SJSA1 (cell line): ENCODE measurements around the gene S100P. TPM values are rescaled to one million over a fixed set of nuclear protein-coding genes. Genes with fewer than 3 reads are reported as not detected.
"Not testable (repeated sequence)": the region's sequence is repeated elsewhere in the genome, so short reads cannot be mapped to it uniquely, and the experiment has no call there.

Source experiments
- DNase-seq, 2 experiments: peaks; one replicate each; pipeline ENCODE4 v3.0.0-alpha.2; 2015 to 2020; ENCODE audit warnings: low spot score in 2 of 2, low read depth in 1 of 2
- H3K27ac ChIP-seq: fragments of 250-450 bp; sonication (Bioruptor Pico); 2 replicates; pipeline ENCODE4 v1.5.1; 2020; ENCODE audit warnings: mild to moderate bottlenecking, moderate library complexity
- H3K27me3 ChIP-seq: fragments of 250-450 bp; sonication (Bioruptor Pico); replicated peaks from 2 replicates; pipeline ENCODE4 v1.5.1; 2020; ENCODE audit warnings: mild to moderate bottlenecking, moderate library complexity
- H3K36me3 ChIP-seq: fragments of 250-450 bp; sonication (Bioruptor Pico); 2 replicates; pipeline ENCODE4 v1.5.1; 2020; ENCODE audit warnings: mild to moderate bottlenecking
- H3K4me1 ChIP-seq: fragments of 250-450 bp; sonication (Bioruptor Pico); replicated peaks from 2 replicates; pipeline ENCODE4 v1.6.1; 2021; ENCODE audit warnings: mild to moderate bottlenecking
- H3K4me3 ChIP-seq: fragments of 250-450 bp; sonication (Bioruptor Pico); 2 replicates; pipeline ENCODE4 v1.5.1; 2020; ENCODE audit warnings: mild to moderate bottlenecking
- H3K9me3 ChIP-seq: fragments of 250-450 bp; sonication (Bioruptor Pico); replicated peaks from 2 replicates; pipeline ENCODE4 v1.5.1; 2020; ENCODE audit warnings: mild to moderate bottlenecking
- total RNA-seq: library from RNA; depleted of rRNA; stranded (reverse); fragments of >200 nt; shearing (Covaris generic); gene quantifications from 2 replicates; pipeline ENCODE4 v1.2.3, GENCODE V29; 2014; rRNA removed

S100P gene
- not detected in 2 replicates for total RNA-seq

DNA sequence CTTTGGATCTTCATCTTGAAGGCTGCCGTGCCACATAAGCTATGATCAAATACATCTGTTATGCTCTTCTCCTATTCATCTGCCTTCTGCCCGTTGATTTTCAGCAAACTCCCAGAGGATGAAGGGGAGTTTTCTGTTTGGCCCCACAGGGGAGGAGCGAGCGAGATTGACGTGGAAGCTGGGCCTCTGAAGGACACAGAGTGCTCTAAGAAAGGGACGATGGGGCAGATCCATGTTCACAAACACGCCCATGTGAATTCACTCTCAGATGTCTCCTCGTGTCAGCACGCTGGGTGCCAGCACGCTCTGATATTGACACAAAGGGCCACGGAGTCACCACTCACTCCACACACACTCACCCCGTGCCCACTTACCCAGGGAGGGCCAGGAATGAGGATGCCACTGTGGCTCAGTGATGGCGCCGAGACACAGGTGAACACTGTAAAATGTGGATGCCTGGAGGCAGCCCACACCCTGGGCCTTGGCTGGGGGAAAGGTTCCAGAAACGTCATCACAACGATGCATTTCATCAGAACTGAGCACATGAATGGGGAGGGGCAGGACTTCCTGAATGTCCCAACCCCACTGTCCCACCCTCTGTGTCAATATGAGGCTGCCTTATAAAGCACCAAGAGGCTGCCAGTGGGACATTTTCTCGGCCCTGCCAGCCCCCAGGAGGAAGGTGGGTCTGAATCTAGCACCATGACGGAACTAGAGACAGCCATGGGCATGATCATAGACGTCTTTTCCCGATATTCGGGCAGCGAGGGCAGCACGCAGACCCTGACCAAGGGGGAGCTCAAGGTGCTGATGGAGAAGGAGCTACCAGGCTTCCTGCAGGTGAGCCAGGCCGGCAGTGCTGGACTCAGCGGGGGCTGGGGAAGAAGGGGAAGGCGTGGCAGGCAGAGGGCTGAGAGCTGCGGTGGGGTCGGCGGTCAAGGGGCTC lies at the start of gene S100P:
Gene S100P (plus strand): TSS at position 648 of the 946 bp plus-strand sequence. CDS start 55 bp downstream, at position 703.
- H3K9me3 ChIP-seq, result no peaks in the 10 kb centered on the region
- H3K36me3 ChIP-seq, result no peaks in the 10 kb centered on the region
- H3K27me3 ChIP-seq, result no peaks in the 10 kb centered on the region
- H3K4me1 ChIP-seq, result peaks cover 26% of the 10 kb centered on the region
- no peak within 1 kb of the TSS for H3K4me3 ChIP-seq
- H3K27ac ChIP-seq, result no peak within 1 kb of the TSS
- no peak for DNase-seq

DNA sequence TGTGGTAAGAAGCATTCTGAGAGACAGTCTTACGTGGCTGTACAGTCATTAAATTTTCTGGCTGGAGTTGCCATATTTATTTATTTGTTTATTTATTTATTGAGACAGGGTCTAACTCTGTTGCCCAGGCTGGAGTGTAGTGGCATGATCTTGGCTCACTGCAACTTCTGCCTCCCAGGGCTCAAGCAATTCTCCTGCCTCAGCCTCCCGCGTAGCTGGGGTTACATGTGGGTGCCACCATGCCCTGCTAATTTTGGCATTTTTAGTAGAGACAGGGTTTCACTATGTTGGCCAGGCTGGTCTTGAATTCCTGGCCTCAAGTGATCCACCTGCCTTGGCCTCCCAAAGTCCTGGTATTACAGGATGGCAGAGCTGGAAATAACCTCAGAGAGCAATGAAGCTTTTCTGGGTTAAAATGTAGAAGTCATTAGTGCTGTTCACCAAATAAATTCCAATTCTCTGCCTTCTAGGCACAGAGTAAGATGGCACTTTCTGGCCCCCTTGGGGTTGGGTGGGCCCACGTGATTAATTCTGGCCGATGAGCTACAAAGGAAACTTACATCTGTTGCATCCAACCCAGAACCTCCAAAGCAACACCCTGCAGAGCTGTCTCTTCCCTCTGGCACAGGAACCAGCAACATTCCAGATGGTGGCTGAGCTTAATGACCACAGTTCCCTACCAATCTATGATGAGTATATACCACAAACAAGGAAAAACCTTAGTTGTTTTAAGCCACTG lies 48.7 kb upstream of the S100P start:
- DNase-seq, result no peak
- Histone ChIP-seq H3K36me3 (peaks cover 26% of the 10 kb centered on the region), H3K27me3 (no peaks in the 10 kb centered on the region), H3K4me1 (peaks cover 10% of the 10 kb centered on the region), H3K9me3 (no peaks in the 10 kb centered on the region), H3K4me3 (no peak overlapping the region), H3K27ac (no peak overlapping the region)

DNA sequence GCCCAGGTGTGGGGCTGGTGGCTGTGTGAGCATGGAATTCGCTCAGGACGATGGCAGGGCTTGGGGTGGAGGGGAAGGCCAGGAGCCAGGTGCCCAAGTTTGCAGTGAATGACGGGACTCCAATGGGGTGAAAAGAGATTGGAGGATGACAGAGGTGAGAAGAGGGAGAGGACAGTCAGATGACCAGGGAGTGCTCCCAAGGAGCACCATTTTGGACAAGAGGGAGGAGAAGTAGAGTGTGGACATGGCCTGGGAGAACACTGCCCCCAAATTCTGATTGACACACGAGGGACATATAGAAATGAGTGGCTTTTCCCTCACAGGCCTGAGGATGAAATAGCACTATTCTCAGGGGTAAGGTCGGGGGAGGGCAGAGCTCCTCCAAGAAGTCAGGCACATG lies 46.5 kb upstream of the S100P start:
- Histone ChIP-seq H3K4me1 (peaks cover 6% of the 10 kb centered on the region), H3K27me3 (no peaks in the 10 kb centered on the region), H3K36me3 (peaks cover 15% of the 10 kb centered on the region)

DNA sequence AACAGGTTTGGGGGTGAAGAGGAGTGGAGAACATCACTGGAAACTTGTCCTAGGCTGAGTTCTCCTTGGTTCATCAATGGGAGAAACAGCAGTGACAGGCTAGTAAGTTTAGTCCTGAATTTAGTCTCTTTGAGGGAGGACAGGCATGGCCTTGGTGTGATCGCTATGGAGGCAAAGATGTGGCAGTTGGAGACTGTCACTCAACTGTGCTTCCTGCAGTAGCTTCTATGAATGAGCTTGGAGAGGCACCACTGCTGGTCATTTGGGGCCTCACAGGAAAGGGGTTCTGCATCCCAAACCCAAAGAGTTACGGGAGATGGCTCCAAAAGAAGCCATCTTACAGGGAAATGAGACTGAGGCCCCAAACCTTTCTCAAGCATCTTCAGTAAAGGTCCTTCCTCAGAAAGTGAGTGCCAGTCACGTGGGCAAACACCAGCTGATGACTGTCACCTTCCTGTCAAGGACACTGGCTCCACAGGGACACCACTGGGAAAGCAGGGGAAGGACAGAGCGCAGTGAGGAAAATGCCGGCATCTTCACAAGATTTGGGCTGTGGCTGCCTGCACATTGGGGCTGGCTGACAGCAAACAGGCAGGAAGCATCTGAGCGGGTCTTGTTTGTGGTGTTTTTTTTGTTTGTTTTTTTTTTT lies 46.0 kb upstream of the S100P start:
- Histone ChIP-seq H3K27me3 (no peaks in the 10 kb centered on the region), H3K36me3 (peaks cover 10% of the 10 kb centered on the region), H3K4me1 (peaks cover under 1% of the 10 kb centered on the region), H3K9me3 (no peaks in the 10 kb centered on the region), H3K4me3 (no peak overlapping the region), H3K27ac (no peak overlapping the region)
- DNase-seq, result no peak

More for the DNA sequence above, 46.5 kb upstream of the S100P start:
- H3K27ac ChIP-seq, result no peak overlapping the region
- H3K4me3 ChIP-seq, result no peak overlapping the region
- DNase-seq, result no peak
- H3K9me3 ChIP-seq, result no peaks in the 10 kb centered on the region

DNA sequence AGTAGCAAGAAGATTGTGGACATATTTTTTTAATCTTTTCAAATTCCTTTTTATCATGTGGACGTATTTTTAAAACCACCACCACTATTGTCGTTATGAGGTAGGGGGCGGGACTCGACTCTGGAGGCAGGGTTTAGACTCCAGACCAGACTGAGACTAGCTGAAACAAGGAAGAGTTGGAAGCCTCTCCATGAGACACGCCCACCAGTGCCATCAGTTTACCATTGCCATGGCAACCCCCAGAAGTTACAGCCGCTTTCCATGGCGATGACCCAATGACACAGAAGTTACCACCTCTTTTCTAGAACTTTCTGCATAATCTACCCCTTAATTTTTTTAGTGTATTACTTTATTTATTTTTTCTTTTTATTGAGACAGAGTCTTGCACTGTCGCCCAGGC lies 44.5 kb upstream of the S100P start:
- Histone ChIP-seq H3K4me3 (no peak overlapping the region), H3K27me3 (no peaks in the 10 kb centered on the region), H3K36me3 (no peaks in the 10 kb centered on the region), H3K9me3 (no peaks in the 10 kb centered on the region), H3K4me1 (no peaks in the 10 kb centered on the region), H3K27ac (no peak overlapping the region)
- DNase-seq, result no peak

DNA sequence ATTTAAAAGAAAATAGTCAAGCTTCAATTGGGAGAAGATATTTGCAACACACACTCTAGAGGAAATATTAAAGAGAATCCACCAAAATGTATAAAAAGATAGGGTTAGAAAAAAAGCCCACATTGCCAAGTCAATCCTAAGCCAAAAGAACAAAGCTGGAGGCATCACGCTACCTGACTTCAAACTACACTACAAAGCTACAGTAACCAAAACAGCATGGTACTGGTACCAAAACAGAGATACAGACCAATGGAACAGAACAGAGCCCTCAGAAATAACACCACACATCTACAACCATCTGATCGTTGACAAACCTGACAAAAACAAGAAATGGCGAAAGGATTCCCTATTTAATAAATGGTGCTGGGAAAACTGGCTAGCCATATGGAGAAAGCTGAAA lies 39.5 kb upstream of the S100P start:
- not testable (repeated sequence) for H3K4me1 ChIP-seq, H3K36me3 ChIP-seq, DNase-seq, H3K27me3 ChIP-seq, H3K27ac ChIP-seq, H3K9me3 ChIP-seq, H3K4me3 ChIP-seq

DNA sequence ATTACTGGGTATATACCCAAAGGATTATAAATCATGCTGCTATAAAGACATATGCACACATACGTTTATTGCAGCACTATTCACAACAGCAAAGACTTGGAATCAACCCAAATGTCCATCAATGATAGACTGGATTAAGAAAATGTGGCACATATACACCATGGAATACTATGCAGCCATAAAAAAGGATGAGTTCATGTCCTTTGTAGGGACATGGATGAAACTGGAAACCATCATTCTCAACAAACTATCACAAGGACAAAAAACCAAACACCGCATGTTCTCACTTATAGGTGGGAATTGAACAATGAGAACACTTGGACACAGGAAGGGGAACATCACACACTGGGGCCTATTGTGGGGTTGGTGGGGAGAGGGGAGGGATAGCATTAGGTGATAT lies 38.4 kb upstream of the S100P start:
- H3K4me3 ChIP-seq, H3K36me3 ChIP-seq, DNase-seq, H3K4me1 ChIP-seq, H3K9me3 ChIP-seq, H3K27ac ChIP-seq, H3K27me3 ChIP-seq: not testable (repeated sequence)

DNA sequence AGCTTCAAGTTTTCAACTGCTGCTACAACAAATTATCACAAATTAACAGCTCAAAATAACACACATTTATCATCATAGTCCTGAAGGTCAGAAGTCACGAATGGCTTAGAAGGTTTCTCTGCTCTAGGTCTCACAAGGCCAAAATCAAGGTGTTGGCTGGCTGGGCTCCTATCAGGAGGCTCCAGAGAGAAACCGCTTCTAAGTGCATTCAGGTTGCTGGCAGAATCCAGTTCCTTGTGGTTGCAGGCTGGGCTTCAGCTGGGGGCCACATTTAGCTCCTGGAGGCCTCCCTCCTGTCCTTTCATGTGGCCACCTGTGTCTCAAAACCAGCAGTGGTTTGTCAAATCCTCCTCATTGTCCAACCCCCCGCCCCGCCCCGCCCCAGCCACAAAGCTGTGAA lies 37.8 kb upstream of the S100P start:
- Histone ChIP-seq H3K36me3 (no peaks in the 10 kb centered on the region), H3K27me3 (peaks cover 3% of the 10 kb centered on the region; the same call in 1 of the 2 replicates), H3K4me3 (no peak overlapping the region), H3K4me1 (no peaks in the 10 kb centered on the region), H3K9me3 (no peaks in the 10 kb centered on the region), H3K27ac (no peak overlapping the region)
- no peak for DNase-seq

DNA sequence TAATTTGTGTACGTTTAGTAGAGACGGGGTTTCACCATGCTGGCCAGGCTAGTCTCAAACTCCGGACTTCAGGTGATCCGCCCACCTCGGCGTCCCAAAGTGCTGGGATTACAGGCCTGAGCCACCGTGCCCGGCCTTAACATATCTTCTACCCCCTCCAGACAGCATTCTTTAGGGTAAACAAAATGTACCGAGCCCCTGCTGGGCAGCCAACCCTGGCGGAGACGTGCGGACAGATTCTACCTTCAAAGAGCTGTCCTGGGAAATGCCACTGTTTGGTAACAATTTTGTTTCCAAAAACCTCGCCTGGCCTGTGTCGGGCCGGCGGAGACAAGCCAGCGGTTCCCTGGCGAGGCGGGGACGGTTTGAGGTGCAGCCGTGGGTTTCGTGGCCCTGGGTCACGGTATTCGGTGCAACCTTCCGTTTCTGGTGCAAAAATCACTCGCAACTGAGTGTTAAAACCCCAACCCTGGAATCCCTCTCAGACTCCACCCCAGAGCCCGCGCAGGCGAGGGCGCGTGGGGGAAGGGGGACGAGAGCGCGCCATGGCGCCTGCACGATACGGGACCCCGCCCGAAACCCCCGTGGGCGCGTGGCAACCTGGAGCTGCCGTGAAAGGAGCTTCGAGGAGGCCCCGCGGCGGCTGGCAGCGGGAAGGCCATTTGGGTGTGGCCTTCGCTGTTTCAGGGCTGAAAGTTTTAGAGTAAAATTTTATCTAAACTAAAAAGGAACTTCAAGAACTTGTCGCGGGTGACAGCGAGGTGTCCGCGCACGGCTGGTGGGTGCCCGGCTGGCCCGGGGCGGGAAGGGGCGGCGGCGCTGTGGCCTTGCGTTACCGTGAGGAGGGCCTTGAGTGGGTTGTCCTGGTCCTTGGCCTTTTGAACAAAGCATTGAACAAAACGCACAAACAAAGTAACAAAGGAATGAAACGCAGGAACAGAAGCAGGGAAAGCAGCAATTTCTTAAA lies 36.2 kb upstream of the S100P start:
- Histone ChIP-seq H3K36me3 (no peaks in the 10 kb centered on the region), H3K9me3 (no peaks in the 10 kb centered on the region), H3K4me1 (no peaks in the 10 kb centered on the region), H3K4me3 (no peak overlapping the region), H3K27me3 (peaks cover 3% of the 10 kb centered on the region; the same call in 1 of the 2 replicates), H3K27ac (no peak overlapping the region)
- DNase-seq, result no peak

DNA sequence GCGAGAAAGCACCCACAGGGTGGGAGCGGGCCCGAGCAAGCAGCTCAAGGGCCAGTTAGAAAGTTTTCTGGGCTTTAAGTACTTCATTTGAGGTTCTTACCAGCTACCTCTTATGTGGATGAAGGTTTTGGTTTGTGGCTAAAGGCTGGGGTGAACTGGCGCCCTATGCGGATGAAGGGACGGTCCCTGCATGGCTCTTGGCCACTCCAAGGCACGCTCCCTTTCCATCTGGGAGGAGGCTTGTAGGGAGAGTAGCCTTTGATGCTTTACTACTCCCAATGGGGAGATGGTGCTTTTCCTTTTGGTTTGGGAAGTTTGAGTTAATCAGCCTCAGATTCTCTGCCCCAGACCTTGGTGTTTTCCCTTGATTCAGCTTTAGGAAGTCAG lies 35.5 kb upstream of the S100P start:
- Histone ChIP-seq H3K4me3 (no peak overlapping the region), H3K36me3 (no peaks in the 10 kb centered on the region), H3K27ac (no peak overlapping the region), H3K9me3 (no peaks in the 10 kb centered on the region), H3K27me3 (peaks cover 7% of the 10 kb centered on the region), H3K4me1 (no peaks in the 10 kb centered on the region)
- DNase-seq, result no peak

DNA sequence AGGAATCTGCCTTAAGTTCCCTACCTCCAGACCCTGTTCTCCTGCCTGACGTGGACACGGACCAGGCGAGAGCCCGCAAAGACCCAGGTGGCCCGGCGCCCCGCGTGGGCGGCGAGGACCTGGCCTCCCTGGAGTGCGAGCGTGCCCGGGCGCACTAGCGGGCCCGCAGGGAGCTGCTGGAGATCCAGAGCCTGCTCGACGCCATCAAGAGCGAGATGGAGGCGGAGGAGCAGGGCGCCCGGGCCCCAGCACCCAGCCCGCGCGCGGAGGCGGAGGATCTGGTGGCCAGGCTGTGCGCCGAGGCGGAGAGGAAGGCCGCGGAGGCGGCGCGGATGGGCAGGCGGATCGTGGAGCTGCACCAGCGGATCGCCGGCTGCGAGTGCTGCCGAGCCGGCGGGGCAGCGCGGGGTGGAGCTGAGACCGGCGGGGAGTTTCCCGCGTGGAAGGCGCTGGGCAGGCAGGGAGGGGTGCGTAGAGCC lies 35.0 kb upstream of the S100P start:
- Histone ChIP-seq H3K4me3 (no peak overlapping the region), H3K27ac (no peak overlapping the region), H3K36me3 (no peaks in the 10 kb centered on the region), H3K27me3 (peaks cover 11% of the 10 kb centered on the region), H3K4me1 (no peaks in the 10 kb centered on the region), H3K9me3 (no peaks in the 10 kb centered on the region)
- DNase-seq, result no peak

DNA sequence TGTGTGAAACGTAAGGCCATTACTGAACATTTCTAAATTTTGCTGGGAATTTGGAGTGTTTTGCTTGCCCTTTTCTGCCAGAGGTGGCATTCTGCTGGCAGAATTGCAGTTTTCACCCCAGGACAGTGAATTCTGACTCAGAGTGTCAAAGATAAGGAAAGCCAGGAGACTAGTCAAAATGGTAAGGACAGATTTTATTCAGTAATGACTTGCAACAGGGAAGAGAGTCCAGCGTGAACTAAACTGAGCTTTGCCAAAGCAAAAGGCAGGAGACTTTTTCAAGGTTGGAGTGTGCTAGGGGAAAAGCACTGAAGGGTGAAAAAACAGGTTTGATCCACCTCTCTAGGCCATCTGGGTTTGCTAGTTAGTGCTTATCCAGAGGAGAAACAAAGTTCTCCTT lies 33.8 kb upstream of the S100P start:
- no peak for DNase-seq
- Histone ChIP-seq H3K4me3 (no peak overlapping the region), H3K9me3 (no peaks in the 10 kb centered on the region), H3K4me1 (peaks cover 3% of the 10 kb centered on the region; the same call in 1 of the 2 replicates), H3K27ac (no peak overlapping the region), H3K36me3 (no peaks in the 10 kb centered on the region), H3K27me3 (peaks cover 18% of the 10 kb centered on the region)

DNA sequence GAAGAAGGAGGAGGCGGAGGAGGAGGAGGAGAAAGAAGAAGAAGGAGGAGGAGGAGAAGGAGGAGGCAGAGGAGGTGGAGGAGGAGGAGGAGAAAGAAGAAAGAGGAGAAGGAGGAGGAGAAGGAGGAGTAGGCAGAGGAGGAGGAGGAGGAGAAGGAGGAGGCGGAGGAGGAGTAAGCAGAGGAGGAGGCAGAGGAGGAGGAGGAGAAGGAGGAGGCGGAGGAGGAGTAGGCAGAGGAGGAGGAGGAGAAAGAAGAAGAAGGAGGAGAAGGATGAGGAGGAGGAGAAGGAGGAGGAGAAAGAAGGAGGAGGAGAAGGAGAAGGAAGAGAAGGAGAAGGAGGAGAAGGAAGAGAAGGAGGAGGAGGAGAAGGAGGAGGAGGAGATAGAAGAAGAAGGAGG lies 33.2 kb upstream of the S100P start:
- Histone ChIP-seq H3K4me3 (no peak overlapping the region), H3K27me3 (peaks cover 18% of the 10 kb centered on the region), H3K27ac (no peak overlapping the region), H3K4me1 (peaks cover 3% of the 10 kb centered on the region; the same call in 1 of the 2 replicates), H3K9me3 (no peaks in the 10 kb centered on the region), H3K36me3 (no peaks in the 10 kb centered on the region)
- no peak for DNase-seq
